Peyer's patch (tissue), 4 donors: ENCODE results near the gene TECR. TPM values are rescaled to one million over a fixed set of nuclear protein-coding genes. Genes with fewer than 3 reads are reported as not detected.

ENCODE experiments used
- DNase-seq, 3 donors: peaks; one replicate each; pipeline ENCODE4 v3.0.0-alpha.2; 2017 to 2019
- H3K27ac ChIP-seq, 4 donors: fragments of 200-600 bp; sonication (generic); one replicate each; pipeline ENCODE4 v1.5.1; 2016 to 2019
- H3K27me3 ChIP-seq, 2 donors: fragments of 200-600 bp; sonication (generic); one replicate each; pipeline ENCODE4 v1.5.1; 2019
- H3K36me3 ChIP-seq, 3 donors: fragments of 200-600 bp; sonication (generic); one replicate each; pipeline ENCODE4 v1.5.1; 2016 to 2019
- H3K4me1 ChIP-seq, 4 donors: fragments of 200-600 bp; sonication (generic); one replicate each; pipeline ENCODE4 v1.5.1; 2016 to 2019
- H3K4me3 ChIP-seq, 4 donors: fragments of 200-600 bp; sonication (generic); 1 replicate in 3 of 4; 2 replicates in 1 of 4; pipeline ENCODE4 v1.5.1; 2016 to 2019; ENCODE audit warnings: mild to moderate bottlenecking in 1 of 4
- H3K9me3 ChIP-seq, 4 donors: fragments of 200-600 bp; sonication (generic); one replicate each; pipeline ENCODE4 v1.5.1; 2016 to 2019; ENCODE audit warnings: mild to moderate bottlenecking in 1 of 4
- POLR2A ChIP-seq, 2 donors: fragments of 450-650 bp; IDR thresholded peaks; one replicate each; pipeline ENCODE4 v1.5.1; 2017; ENCODE audit warnings: antibody characterized with exemption in 2 of 2, mild to moderate bottlenecking in 2 of 2, moderate library complexity in 2 of 2
- total RNA-seq, 4 donors: library from RNA; depleted of rRNA; stranded (reverse); fragments of >200 nt; gene quantifications; one replicate each; pipeline ENCODE4 v1.1.0, GENCODE V29; 2016
- TF ChIP-seq, protein P1 (sequence below), 6 experiments: fragments of 450-650 bp in 4 of 6; fragments of 200-600 bp in 2 of 6; sonication (generic) in 1 of 6; IDR thresholded peaks; one replicate each; pipeline ENCODE4 v1.5.1; 2017 to 2019; ENCODE audit warnings: antibody characterized with exemption in 6 of 6, mild to moderate bottlenecking in 3 of 6, moderate library complexity in 1 of 6

The TECR gene
- total RNA-seq, 4 donors from 2014 or later: 24.8 to 103 (median 78.7) TPM

DNA sequence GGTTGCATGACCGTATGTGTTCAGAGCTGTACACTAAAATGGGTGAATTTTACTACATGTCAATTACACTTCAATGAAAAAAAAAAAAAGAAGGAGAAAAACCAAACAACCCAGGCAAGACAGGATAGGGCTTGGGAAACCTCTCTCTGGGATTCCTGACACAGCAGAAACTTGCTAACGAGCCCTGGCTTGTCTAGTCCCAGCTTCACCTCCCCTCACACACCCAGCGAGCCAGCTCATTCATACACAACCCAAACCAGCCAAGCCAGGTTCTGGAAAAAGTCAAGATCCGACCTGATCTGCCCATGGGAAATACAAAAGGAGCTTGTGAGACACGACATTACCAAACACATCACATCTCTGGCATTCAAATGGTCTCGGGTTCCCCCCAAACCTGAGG, 3.7 kb upstream of the TECR start:
- Histone ChIP-seq H3K4me3 (no peak overlapping the region), H3K27ac (no peak overlapping the region), H3K27me3 (no peaks in the 10 kb centered on the region), H3K4me1 (peaks cover 0 to 19% (median 5%) of the 10 kb centered on the region in 4 donors), H3K9me3 (no peaks in the 10 kb centered on the region), H3K36me3 (no peaks in the 10 kb centered on the region)
- TF ChIP-seq POLR2A (IDR thresholded peaks at IDR 0.05): no peak
- TF ChIP-seq, protein P1, sequence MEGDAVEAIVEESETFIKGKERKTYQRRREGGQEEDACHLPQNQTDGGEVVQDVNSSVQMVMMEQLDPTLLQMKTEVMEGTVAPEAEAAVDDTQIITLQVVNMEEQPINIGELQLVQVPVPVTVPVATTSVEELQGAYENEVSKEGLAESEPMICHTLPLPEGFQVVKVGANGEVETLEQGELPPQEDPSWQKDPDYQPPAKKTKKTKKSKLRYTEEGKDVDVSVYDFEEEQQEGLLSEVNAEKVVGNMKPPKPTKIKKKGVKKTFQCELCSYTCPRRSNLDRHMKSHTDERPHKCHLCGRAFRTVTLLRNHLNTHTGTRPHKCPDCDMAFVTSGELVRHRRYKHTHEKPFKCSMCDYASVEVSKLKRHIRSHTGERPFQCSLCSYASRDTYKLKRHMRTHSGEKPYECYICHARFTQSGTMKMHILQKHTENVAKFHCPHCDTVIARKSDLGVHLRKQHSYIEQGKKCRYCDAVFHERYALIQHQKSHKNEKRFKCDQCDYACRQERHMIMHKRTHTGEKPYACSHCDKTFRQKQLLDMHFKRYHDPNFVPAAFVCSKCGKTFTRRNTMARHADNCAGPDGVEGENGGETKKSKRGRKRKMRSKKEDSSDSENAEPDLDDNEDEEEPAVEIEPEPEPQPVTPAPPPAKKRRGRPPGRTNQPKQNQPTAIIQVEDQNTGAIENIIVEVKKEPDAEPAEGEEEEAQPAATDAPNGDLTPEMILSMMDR (IDR thresholded peaks at IDR 0.05): no peak
- no peak for DNase-seq

DNA sequence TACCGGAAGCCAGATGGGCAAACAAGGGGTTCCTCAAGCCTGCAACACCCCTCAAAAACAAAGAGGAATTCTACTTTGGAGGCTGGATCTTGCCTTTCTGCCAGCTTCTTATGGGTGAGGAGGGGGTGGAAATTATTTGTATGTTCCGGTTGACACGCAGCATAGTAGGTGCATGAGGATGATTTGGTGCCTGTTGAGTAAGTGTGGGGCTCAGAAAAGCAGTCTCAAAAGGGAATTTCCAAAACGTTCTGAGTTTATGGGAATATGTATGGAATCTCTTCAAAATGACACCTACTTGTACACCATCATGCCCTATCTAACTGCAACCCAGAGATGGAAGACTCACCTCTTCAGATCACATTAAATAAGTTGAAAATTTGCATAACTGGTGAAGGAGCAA, 3.0 kb upstream of the TECR start:
- DNase-seq: no peak
- no peak overlapping the region for H3K4me3 ChIP-seq
- H3K36me3 ChIP-seq: no peaks in the 10 kb centered on the region
- H3K27ac ChIP-seq: no peak overlapping the region
- peaks cover 0 to 23% (median 5%) of the 10 kb centered on the region in 4 donors for H3K4me1 ChIP-seq
- TF ChIP-seq, protein P1 (IDR thresholded peaks at IDR 0.05): no peak
- TF ChIP-seq POLR2A (IDR thresholded peaks at IDR 0.05): no peak
- no peaks in the 10 kb centered on the region for H3K27me3 ChIP-seq
- no peaks in the 10 kb centered on the region for H3K9me3 ChIP-seq

DNA sequence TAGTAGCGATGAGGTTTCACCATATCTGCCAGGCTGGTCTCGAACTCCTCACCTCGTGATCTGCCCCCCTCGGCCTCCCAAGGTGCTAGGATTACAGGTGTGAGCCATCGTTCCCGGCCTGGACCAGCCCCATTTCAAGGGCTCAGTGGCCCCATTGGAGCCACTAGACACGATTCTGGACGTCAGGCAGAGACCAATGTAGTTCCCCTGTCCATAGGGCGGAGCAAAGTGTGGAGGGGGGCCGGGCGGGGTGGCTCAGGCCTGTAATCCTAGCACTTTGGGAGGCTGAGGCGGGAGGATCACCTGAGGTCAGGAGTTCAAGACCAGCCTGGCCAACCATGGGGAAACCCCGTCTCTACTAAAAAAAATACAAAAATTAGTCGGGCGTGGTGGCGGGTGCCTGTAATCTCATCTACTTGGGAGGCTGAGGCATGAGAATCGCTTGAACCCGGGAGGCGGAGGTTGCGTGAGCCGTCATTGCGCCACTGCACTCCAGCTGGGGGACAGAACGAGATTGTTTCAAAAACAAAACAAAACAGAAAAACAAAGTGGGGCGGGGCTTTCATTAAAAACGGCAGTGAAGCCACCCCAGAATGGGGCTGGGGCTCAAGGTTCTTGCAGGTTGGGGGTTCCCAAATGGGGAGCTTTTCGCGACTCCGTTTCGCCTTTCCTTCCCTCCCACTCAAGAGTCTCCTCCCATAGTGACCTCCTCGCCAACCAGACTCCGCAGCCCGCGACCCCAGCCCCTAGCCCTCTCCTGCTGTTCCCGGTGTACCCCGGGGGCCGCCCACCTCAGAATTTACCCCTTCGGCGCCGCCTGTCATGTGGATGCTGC, 758 bp upstream of the TECR start:
- H3K4me1 ChIP-seq: peaks cover 0 to 25% (median 2%) of the 10 kb centered on the region in 4 donors
- H3K27ac ChIP-seq: peak overlapping the region; percentile 56 to 98 (median 96)
- no peaks in the 10 kb centered on the region for H3K27me3 ChIP-seq
- H3K36me3 ChIP-seq: no peaks in the 10 kb centered on the region
- no peak for DNase-seq
- no peaks in the 10 kb centered on the region for H3K9me3 ChIP-seq
- TF ChIP-seq POLR2A (IDR thresholded peaks at IDR 0.05): no peak
- TF ChIP-seq, protein P1 (IDR thresholded peaks at IDR 0.05): no peak
- H3K4me3 ChIP-seq: peak overlapping the region; percentile 52 to 77 (median 70)

DNA sequence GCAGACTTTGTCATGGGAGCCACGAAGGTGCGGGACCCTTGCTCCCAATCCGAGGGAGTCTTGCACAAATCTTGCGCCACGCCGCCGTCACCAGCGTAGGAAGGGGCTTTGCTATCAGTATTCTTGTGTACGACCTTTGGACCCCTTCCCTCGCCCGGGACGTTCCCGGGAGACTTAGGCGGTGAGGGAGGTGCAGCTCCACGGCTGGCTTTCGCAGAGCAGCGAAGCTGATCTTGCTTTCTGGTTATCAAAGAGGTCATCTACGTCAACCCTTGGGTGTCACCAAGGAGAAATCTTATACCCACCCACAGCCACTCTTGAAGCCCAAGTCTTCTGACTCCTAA, 583 bp downstream of the TECR start:
- Histone ChIP-seq H3K27me3 (no peaks in the 10 kb centered on the region), H3K27ac (peak overlapping the region; percentile 92 to 98 (median 96)), H3K4me3 (peak overlapping the region; percentile 64 to 88 (median 74)), H3K9me3 (no peaks in the 10 kb centered on the region), H3K36me3 (no peaks in the 10 kb centered on the region), H3K4me1 (peaks cover 0 to 25% (median 2%) of the 10 kb centered on the region in 4 donors)
- peak in 2 of 3 donors; percentile 85 to 86 for DNase-seq
- TF ChIP-seq, protein P1 (IDR thresholded peaks at IDR 0.05): no peak
- no peak for TF ChIP-seq POLR2A (IDR thresholded peaks at IDR 0.05)

DNA sequence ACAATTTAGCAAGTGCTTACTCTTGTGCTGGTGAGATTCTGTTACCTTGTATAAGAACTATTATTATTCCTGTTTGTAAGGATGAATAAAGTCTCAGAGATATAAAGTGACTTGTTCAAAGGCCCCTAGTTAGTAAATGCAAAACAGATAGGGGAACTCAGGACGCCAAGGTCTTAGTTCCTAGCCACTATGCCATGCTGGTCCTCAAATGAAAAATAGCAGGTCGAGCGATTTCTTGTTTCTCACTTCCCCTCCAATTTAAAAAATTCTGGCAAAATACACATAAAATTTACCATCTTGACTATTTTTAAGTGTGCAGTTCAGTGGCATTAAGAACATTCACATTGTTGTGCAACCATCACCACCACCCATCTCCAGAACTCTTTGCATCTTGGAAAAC, 1.1 kb downstream of the TECR start:
- H3K4me3 ChIP-seq: peak overlapping the region in 3 of 4 donors; percentile 70 to 88 (median 77)
- H3K4me1 ChIP-seq: peaks cover 0 to 25% (median 2%) of the 10 kb centered on the region in 4 donors
- no peaks in the 10 kb centered on the region for H3K27me3 ChIP-seq
- DNase-seq: no peak
- H3K36me3 ChIP-seq: no peaks in the 10 kb centered on the region
- peak overlapping the region; percentile 92 to 98 (median 96) for H3K27ac ChIP-seq
- H3K9me3 ChIP-seq: no peaks in the 10 kb centered on the region
- TF ChIP-seq, protein P1 (IDR thresholded peaks at IDR 0.05): no peak
- TF ChIP-seq POLR2A (IDR thresholded peaks at IDR 0.05): no peak
